Hematopoietic multipotent progenitor cell (in vitro differentiated cells): Measurements from ENCODE around the gene SYNCRIP. TPM values are rescaled to one million over a fixed set of nuclear protein-coding genes. Genes with fewer than 3 reads are reported as not detected.
"Not testable (repeated sequence)": the region's sequence is repeated elsewhere in the genome, so short reads cannot be mapped to it uniquely, and the experiment has no call there.

Experiments used
- DNase-seq, 3 donors: peaks; one replicate each; pipeline ENCODE4 v3.0.0-alpha.2; 2011 to 2015; ENCODE audit warnings: low read depth in 2 of 3, low spot score in 2 of 3
- total RNA-seq: library from RNA; depleted of rRNA; stranded (reverse); fragments of >200 nt; gene quantifications from one replicate; pipeline ENCODE4 v1.2.3, GENCODE V29; 2012

Gene SYNCRIP
- total RNA-seq, 1 donor, result 26.4 TPM

GRCh38 chr6:85672050-85672449, 29.4 kb upstream of the SYNCRIP start:
- no peak for DNase-seq

GRCh38 chr6:85670573-85670972, 27.9 kb upstream of the SYNCRIP start:
- DNase-seq, result no peak

DNA sequence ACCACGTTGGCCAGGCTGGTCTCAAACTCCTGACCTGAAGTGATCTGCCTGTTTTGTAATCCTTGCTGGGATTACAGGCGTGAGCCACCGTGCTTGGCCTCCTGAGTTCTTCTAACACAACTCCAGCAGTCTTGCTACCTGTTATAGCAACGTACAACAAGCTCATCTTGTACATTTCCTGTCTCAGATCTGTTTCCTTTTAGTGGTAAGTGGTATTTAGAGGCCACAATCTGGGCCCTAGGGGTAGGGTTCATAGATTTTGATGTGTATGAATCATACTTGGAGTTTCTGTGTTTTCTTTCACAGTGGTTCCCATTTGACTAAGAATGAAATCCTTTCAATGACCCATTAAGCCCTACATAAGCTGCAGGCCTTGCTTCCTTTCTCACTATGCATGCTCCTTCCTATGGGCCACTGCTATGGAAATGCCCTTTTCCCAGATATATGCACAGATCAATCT, 27.1 kb upstream of the SYNCRIP start:
- DNase-seq, result peak; percentile 18 to 72 (median 51)

GRCh38 chr6:85662251-85662650, 19.6 kb upstream of the SYNCRIP start:
- DNase-seq, result no peak

DNA sequence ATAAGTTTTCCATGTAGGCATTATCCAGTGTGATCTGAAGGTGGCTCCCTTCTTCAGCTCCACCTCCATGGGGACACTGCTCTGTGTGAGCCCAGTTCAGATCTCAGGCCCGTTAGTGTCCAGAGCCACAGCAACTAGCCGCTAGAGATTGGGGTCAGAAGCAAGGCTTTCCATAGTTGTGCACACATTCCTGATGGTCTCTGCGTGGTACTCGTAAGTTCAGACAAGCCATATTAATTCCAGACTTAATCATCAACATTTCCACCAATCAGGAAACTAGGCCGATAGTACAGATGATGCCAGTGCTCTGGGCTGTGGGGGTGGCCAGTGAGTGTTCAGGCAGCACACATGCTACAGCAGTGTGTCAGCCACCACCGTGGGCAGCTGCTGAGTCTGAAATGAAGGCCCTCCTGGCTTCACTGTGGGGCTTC, 17.5 kb upstream of the SYNCRIP start:
- no peak for DNase-seq

- no peak for DNase-seq
Observed at GRCh38 chr6:85650606-85651005, 7.9 kb upstream of the SYNCRIP start.

GRCh38 chr6:85644279-85644762, 1.6 kb upstream of the SYNCRIP start:
- no peak for DNase-seq

DNA sequence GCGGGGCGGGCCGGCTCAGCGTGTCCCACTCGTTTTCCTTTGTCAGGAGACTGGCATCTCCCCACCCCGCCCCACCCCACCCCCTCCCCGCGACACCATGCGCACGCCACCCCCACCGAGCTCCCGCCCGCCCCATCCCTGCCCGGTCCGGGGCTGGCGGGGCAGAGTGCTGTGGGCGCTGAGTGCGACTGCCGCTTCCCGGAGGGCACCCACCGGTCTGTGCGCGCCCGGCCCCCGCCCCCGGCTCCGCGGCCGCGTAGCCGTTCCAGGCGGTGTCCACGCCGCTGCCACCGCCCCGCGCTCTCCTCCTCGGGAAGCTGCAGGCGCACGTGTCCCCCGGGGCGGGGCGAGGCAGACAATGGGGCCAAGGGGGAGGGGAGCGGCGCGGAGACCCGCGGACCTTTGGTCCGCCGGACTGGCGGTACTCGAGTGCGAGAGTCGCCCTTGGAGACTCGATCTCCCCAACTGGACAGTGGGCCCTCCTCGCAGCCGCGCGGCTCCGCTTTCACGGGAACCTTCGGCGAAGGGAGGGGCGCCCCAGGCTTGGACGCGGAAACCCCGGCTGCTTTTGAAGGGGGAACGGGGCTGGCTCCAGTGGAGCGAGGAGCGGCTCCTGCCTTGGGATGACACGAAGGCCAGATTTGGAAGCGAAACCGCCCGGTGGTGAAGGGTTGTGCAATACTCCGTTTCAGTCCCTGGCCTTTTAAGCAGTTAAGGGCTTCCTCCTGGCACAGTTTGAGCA, 1.0 kb upstream of the SYNCRIP start:
- peak; percentile 57 to 91 (median 87) for DNase-seq

GRCh38 chr6:85641897-85642773, 551 bp downstream of the SYNCRIP start:
- peak; percentile 24 to 67 (median 66) for DNase-seq

GRCh38 chr6:85641522-85641896, 1.2 kb downstream of the SYNCRIP start:
- no peak for DNase-seq

DNA sequence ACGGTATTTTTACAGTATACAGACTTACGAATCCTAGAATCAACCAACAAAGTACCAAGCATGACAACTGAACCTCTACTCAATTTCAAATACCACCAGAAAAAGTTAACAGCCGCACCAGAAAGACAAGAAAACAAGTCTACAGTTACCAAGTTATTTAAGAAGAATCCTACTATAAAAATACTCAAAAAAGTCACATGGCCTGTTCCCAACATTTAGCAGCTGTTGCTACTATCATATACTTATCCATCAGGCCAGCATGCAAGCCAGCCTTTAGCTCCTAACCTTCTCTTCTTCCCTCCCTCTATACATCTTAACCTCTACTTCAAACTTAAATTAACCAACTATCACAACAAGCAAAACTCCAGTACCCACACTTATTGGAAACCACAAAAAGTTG, 1.9 kb downstream of the SYNCRIP start:
- DNase-seq, result no peak

GRCh38 chr6:85637579-85637978, 5.1 kb downstream of the SYNCRIP start:
- DNase-seq, result no peak

- no peak for DNase-seq
Observed at GRCh38 chr6:85632164-85632942, 10.3 kb downstream of the SYNCRIP start.

DNA sequence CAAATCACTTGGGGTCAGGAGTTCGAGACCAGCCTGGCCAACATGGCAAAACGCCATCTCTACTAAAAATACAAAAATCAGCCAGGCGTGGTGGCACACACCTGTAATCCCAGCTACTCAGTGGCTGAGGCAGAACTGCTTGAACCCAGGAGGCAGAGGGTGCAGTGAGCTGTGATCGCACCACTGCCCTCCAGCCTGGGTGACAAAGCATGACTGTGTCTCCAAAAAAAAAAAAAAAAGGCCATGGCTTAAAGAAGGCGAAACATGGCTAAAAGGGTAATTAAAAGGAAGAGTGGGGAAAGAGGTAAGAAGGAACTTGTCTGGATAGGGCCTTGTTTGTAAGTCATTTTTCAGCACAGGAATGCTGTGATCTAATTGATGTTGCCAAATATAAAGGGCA, 11.6 kb downstream of the SYNCRIP start:
- DNase-seq, result not testable (repeated sequence)

- no peak for DNase-seq
Observed at GRCh38 chr6:85628353-85628752, 14.3 kb downstream of the SYNCRIP start.

GRCh38 chr6:85620308-85620707, 22.4 kb downstream of the SYNCRIP start:
- no peak for DNase-seq

- no peak for DNase-seq
Observed at GRCh38 chr6:85614780-85615179, 27.9 kb downstream of the SYNCRIP start.

DNA sequence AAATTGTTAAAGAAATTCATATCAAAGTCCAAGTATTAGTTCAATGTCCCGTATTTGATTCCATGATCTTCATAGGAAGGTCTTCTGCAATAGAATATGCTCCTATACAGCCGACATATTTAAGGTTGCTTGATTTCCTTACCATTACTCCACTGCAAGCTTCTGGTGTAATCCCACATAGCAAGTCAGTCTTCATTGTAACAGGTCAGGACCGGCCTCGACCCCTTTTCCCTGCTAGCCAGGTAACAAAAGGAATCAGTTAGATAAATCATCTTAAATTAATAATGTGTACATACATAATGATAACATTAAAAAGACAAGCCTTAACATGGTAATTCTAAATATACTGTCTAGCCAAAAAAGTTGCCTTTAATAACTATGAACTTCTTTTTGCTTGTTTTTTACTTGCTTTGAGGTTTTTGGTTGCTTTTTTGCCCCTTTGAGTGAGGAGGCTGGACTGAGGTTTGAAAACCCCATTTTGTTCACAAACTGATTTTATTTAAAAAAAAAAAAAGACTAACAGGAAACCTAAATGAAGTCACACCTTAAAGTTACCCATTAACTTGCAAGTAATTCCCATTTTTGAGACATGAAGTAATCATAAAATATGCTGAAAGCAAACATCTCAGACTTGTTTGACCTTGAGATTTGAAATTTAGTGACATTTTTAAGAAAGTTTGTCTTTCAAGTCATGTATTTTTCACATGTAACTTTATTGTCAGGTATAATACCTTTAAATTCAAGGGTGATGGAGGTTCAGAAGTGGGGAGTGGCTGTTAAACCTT, 29.8 kb downstream of the SYNCRIP start:
- DNase-seq, result no peak

DNA sequence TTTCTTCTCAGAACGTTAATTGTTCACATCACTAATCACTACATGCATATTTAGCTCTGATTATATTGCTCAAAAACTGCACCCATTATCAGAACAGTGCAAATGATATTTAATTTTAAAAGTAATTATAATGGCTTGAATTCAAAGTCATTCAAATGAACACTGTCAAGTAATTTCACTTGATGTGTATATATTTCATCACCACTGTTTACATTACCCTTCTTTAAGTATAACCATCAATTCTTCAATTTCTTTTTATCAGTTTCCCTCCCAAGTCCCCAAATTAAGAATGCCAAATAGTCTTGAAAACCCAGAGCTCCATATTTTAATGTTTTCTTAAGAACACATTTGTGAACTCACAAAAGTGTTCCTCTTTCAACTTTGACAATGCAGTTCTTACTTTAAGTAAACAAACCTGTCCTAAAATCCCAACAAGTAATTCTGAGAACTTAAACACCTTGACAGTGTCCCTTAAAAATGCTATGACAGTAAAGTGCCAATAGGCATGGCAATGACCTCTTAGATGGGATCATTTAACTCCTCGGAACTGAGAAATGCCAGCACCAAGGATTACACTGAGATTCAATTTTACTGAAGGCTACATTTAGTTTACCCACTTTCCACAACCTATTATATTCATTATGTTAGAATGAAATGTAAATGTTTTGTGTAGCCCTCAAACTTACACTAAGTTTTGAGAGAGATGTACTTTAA, 32.3 kb downstream of the SYNCRIP start:
- no peak for DNase-seq
